HG03457 (cell line): ENCODE data around the gene EGR1.
A peak's percentile ranks its signal among the peaks of the same experiment; 100 is the strongest.
"Not testable (repeated sequence)": the region's sequence is repeated elsewhere in the genome, so short reads cannot be mapped to it uniquely, and the experiment has no call there.

Experiments
- ATAC-seq: cut with Tn5 transposase; IDR thresholded peaks from one replicate; pipeline ENCODE4 v1.9.1; 2021; ENCODE audit warnings: moderate number of reproducible peaks; ENCODE audit not compliant: unreplicated experiment

The EGR1 gene

DNA sequence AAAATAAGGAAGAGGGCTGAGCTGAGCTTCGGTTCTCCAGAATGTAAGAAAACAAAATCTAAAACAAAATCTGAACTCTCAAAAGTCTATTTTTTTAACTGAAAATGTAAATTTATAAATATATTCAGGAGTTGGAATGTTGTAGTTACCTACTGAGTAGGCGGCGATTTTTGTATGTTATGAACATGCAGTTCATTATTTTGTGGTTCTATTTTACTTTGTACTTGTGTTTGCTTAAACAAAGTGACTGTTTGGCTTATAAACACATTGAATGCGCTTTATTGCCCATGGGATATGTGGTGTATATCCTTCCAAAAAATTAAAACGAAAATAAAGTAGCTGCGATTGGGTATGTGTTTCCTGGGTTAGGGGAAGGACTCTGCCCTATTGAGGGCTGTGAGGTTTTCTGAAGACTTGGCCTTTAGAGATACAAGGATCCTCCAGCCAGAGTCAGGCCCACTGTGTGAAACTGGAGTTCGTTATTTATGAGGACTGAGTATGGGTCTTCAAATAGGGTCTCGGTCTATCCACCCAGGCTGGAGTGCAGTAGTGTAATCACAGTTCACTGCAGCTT, 3.8 kb downstream of the EGR1 start:
- no peak for ATAC-seq

DNA sequence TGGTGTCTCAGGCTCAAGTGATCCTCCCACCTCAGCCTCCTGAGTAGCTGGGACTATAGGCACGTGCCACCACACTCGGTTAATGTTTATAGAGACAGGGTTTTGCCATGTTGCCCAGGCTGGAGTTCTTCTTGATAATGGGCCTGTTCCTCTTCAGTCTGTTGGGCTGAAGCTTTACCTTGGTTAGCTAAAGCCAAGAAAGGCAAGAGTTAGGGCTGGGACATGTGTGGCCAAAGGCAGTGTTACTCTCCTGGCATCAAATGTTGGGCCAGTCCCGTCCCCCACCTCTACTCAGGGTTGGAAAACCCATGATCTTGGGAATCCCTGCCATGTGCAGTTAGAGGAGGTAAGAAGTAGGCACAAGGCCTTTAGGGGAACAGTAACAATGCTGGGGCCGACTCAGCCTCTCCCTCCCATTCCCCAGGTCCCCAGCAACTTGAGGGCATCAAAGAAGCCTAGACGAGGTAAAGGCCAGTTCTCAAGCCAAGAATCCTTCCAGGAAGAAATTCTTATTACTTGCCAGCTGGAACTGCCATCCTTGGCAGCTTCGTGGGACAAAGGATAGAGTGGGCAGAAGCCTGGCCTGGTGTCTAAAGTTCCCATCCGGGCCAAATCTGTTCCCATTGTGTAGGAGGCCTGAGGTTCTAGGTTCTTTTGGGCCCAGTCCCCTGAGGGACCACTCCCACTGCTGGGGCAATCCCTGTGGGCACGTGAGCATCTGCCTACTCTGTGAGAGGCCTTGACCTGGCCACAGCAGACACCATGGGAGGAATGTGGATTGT, 4.5 kb downstream of the EGR1 start:
- ATAC-seq: no peak

DNA sequence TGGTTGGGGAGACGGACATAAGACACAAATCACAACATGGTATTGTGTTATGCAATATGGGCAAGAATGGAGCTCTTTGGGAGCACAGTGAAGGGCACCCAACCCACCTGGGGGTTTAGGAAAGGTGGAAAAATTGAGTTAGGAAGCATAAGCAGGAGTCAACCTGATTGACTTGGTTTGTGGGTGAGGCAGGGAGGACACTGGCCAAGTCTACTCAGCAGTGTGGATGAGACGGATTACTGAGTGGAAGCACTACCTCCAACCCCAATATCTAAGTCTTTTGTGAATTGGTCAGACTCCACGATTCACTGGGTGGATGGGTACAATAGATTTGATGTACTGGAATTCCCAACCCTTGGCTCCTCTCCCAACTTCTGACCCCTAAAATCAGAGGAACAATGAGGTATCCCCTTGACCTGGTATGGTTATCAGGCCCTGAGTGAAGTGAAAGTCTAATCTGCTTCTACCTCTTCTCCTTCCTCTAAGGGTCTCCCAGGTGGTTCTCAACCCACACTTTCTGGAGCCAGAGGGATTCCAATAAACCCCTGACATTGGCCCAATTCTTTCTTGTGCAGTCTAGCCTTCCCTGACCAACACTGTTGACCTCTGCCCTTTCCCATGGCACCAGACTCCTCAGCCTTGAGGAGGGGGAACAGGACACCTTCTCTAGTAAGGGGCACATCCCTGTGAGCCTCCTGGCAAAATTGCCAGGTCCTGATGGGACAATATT, 5.2 kb downstream of the EGR1 start:
- no peak for ATAC-seq

DNA sequence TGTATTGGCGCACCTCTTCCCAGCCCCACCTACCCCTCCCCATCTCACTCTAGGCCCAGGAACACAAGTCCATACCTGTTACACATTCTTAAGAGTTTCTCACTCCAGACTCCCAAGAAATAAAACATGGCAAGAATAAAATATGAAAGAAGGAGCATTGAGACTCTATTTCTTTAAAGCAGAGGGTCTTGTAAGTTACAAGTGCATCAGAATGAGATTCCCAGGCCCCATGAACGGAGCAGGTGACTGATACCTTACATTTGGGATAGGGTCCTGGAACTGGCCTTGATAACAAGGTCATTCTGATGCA, 5.7 kb downstream of the EGR1 start:
- ATAC-seq: no peak

DNA sequence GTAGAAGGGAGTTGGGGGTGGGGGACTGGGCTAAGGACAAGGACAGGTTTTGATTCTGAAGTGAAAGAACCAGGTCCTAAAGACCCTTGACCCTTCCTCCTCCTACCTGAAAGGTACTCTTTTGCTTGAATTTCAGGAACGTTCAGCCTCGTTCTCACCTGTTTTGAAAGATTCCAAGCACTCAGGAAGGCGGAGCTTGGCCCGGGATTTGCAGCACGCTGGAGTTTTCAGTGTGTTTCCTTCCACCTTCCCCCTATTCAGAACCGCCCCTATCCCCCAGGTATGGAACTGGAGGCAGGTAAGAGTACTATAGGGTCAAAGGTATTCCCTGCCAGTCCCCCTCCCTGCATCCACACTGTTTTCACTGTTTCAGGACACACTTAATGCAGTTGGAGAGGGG, 7.1 kb downstream of the EGR1 start:
- no peak for ATAC-seq

DNA sequence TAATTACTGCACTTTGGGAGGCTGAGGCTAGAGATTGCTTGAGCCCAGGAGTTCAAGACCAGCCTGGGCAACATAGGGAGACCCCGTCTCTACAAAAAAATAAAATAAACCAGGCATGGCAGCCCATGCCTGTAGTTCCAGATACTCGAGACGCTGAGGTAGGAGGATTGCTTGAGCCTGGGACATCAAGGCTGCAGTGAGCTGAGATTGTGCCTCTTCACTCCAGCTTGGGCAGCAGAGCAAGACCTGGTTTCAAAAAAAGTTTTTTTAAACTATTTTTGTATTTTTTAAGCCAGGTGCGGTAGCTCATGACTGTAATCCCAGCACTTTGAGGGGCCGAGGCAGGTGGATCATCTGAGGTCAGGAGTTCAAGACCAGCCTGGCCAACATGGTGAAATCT, 7.9 kb downstream of the EGR1 start:
- not testable (repeated sequence) for ATAC-seq

DNA sequence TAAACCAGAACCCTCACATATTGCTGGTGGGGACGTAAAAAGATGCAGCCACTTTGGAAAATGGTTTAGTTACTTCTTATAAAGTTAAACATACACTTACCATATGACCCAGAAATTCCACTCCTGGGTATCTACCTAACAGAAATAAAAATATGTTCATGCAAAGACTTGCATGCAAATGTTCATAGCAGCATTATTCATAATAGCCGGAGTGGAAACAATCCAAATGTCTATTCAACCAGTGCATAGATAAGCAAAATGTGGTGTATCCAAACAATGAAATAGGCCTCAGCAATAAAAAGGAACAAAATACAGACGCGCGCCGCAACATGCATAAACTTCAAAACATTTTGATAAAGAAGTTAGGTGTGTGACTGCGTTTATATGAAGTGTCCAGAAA, 11.6 kb downstream of the EGR1 start:
- ATAC-seq: no peak

DNA sequence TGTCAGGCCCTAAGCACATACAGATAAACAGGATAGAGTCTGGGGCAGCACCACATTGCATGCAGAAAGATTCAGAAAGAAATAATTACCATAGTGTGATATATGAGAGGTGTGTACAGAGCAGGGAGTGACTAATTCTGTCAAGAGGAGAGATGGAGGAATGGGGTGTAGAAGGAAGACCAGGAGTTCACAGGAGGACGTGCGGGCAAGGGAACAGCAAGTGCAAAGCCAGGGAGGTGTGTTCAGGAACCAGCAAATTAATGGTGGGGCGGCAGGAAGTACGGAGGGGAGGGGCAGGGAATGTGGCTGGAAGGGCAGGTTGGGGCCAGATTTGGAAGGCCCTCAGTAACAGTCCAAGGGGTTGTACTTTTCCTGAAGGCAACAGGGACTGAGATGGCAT, 17.4 kb downstream of the EGR1 start:
- no peak for ATAC-seq

DNA sequence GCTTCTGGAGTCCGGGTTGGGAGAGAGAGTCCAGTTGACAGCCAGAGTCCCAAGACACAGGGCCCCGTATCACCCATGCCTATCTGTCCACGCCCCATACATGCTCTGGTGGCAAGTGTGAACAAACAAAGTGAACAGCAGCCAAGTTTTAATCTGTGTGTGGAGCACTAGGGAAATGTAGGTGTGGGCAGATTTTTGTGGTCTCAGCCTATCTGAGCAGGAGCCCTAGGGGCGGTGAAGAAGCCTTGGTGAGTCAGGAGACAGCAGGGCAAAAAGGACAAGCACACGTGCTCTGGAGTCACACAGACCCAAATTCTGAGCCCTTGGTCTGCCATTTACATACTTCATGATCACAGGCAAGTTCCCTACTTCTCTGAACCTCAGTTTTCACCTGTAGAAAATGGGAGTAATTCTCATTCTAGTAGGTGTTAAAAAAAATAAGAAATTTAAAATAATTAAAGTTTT, 23.2 kb downstream of the EGR1 start:
- ATAC-seq: no peak

DNA sequence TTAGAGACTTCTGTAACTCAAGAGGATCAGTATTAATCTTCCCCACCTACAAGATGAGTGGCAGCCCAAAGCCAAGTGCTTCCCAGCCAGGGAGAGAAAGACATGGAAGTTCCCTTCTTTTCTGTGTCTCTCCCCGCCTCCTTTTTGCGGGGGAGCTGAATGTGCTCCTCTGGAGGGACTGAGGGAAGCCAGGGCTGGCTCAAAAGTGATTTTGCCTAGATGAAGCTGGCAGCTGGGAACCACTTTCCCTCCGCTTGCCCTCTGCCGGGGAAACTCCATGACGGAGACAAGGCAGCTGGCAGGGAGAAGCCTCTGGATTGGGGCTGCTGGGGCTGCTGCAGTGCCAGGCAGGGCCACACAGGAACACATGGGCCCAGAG, 24.4 kb downstream of the EGR1 start:
- no peak for ATAC-seq

DNA sequence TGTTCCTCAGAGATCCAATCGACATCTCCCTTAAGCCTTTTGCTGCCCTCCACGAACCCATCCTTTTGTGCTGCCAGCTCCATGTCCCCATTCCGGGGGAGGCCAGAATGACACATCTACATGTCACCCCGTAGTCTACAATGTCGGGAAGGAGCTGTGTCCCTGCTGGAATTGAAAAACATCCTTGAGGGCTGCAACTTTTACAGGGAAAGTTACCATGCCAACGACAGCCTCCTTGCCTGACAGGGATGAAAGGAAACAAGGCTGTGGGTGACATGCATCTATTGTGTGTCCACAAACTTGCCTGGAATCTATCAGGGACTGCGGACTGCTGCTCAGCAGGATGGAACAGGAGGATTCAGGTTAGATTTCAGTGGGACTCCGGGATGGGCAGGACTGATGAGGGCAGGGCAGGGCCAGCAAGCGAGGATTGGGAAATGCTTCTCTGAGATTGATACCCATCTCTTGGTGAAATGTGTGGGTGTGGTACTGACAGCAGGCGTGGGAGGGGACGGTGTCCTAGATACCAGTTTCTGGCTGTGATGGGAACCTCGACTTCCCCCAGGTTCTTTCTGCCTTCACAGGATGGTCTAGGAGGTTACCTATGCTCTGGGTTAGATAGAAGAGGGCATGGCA, 25.5 kb downstream of the EGR1 start:
- ATAC-seq: no peak

DNA sequence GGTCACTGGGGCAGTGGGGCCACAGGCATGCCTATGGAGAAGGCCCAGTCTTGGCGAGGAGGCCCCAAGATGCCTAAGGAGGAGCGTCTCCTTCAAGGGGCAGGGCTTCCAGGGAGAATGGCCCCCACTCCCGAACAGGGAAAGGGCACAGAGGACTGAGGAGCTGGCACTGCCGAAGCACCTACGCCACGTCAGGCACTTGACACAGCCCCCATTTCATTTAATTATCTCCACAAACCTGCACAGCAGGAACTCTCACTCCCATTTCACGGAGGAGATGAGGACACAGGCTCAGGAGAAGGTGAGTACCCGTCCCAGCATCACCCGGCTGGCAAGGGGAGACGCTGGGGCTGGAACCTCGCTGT, 26.0 kb downstream of the EGR1 start:
- no peak for ATAC-seq

DNA sequence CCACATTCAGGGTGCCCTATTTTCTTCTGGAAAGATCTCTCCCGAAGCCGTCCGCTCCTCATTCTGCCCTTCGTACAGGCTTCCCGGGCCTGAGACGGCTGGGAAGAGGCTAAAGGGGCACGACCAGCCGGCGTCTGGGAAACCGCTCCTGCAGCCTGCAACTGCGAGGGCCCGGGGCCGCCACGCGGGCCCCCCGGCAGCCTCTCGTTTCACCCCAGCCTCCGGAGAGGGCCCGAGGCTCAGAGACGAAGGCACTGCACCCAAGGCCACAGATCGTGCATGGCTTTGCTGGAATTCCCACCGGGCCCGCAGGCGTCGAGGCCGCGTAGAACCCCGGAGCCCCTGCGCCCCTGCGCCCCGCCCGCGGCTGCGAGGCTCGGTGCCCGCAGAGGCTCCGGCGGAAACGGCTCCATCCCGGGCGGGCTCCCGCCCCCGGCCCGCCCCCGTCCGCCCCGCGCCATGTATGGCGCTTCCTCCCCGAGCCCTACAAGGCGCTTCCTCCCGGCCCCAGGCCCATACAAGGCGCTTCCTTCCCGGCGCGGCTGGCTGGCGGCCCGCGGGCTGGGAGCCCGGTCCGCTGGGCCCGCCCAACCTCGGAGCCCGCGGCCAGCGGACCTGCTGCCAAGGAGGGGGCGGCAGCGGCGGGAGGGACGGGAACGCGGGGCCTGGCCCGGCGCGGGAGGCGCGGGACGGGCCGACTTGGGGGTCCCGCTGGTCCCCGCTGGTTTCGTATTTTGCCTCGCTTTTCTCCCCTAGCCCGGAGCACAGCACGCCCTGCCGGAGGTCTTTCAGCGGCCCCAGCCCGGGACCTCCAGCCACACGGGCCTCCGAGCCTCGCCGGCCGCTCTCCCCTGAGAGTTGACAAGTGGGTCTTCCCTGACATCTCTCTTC, 26.6 kb downstream of the EGR1 start:
- ATAC-seq: peak; percentile 89

DNA sequence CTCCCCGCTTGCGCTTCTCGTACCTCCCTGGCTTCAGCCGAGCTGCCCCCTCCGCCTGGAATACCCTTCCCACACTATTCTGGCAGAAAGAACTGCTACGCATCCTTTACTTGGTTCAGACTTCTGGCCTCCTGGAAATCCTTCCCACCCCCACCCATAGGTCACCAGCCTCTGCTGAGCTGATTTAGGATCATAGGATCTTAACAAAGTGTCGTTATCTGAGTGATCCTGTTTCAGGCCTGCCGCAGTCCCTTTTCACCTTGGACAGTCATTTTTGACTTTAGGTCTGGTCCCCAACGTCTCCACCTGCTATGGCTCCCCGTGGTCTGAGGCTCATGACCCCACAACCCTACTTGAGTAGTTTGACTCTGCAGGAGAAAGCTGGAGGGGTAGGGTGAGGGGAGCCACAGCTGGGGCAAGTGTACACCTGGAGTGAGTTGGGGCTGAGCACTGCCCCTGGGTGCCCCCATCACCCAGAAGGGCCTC, 27.3 kb downstream of the EGR1 start:
- no peak for ATAC-seq

DNA sequence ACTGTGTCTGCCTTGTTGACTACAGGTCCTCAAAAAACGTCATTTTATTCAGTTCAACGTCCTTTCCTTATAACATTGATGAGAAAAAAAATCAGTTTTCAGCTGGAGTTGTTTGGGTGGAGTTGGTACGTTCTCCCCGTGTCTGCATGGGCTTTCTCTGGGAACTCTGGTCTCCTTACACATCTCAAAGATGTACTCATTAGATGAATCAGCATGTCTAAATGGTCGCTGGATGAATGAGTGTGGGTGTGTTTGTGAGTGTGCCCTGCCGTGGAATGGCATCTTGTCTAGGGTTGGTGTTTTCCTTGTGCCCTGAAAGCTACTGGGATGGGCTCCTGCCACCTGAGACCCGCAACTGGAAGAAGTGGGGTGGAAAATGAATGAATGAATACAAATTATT, 30.1 kb downstream of the EGR1 start:
- ATAC-seq: no peak

DNA sequence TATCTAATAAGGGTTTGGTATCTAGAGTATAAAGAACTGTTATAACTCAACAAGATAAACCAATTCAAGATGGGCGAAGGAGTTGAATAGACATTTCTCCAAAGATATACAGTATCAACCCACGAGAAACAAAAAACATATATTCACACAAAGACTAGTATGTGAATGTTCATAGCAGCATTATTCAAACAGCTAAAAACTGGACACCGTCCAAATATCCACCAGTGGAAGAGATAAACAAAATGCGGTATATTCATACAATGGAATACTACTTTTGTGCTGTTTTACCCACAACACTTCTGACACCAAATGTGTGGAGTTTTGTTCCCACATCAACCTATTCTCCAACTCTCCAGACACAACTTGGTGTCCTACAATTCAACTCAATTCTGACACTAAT, 33.1 kb downstream of the EGR1 start:
- no peak for ATAC-seq

DNA sequence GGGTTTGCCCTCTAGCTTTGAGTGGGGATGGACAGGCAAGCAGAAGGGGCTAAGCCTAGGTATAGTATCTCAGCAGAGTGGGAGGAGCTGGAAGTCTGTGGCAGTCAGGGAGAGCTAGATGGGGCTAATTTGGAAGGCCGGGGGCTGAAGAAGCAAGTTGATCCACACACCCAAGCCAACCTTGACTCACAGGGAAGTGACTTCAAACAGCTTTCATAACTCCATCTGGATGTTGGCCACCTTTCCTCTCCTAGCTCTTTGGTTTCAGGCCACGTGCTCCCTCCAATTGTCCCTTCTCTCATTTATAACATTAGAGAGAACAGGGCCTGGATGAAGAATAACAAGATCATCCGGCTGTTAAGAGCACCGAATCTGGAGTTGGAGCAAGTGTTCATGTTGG, 36.8 kb downstream of the EGR1 start:
- no peak for ATAC-seq

DNA sequence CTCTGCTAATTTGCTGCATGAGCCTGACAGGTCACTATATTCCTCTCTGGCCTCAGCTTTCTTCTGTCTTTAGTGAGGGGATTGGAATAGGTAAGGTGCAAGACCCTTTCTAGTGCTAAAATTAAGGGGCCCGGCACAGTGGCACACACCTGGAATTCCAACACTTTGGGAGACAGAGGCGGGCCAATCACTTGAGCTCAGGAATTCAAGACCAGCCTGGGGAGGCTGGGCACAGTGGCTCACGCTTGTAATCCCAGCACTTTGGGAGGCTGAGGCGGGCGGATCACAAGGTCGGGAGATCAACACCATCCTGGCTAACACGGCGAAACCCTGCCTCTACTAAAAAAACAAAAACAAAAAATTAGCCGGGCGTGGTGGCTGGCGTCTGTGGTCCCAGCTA, 37.2 kb downstream of the EGR1 start:
- ATAC-seq: no peak

DNA sequence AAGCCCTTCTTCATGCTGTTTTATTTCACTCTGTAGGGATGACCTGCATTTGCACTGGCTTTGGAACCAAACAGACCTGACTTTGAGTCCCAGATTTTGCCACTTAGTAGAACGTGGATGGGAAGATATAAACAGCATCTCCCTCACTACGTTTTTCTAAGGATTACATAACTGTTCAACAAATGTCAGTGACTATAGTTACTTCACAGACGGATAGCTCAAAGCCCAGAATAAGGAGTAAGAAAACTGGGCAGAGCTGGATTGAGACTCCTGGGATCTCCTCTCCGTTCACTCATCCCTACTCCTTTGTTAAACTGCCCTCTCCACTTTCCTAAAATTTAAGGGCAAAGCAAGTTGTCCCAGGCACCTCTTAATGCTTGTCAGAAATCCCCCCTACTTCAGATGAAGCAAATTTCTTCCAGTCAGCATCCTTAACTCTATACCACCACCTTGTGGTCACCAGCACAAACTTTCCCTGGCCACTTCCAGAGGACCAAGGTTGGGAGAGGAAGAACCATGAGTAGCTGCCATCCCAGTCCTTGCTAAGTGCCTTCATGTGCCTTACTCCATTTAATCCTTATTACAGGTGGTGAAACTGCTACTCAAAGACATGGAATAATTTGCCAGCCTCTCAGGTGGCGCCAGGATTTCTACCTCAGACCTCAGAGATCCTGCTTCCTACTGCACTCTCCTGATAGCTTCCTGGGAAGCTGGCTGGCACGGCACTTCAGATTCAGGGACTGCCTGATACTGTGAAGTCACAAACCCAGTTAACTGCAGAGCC, 38.4 kb downstream of the EGR1 start:
- no peak for ATAC-seq

DNA sequence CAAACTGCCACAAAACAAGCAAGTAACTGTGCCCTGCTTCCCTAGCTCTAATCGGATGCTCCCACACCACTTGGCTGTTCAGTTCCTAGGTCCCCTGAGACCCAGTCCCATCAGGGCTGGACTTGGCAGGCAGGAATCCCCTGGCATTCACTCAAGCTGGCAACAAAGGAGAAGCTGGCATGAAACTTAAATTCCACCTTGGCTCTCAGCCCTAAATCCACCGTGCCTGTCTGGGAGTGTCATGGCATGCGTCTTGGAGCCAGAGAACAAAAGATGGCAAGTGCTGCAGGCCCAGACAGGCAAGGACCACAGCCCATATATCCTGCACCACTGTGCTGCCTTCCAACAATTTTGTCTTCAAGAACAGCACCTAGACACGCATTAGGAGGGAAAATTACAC, 39.5 kb downstream of the EGR1 start:
- no peak for ATAC-seq
